Measurements from ENCODE around the gene LAMA2. TPM values are rescaled to one million over a fixed set of nuclear protein-coding genes. Genes with fewer than 3 reads are reported as not detected.

LAMA2 gene
- total and polyA plus RNA-seq, 2 of the 8 experiments (the other 6 are each of a cell fraction or from before 2014, with no cell fraction given) = 1.3 to 3.8 TPM

DNA sequence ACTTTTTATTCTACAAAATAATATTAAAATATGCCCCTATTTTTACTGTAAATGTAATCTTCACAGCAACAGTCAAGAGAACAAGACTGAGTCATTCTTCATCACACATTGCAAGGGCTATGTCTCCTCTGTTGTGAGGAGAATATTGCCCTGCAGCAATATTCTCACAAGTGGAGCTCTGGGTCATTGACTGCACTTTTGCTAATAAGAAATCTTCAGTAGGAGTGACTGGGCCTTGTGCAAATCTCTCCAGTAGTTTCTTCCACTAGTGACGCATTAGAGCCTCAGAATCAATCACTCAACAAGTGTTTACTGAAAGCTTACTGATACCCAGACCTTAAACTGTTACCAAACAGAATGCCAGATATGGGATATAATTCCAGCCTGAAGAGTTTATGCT is 49.1 kb downstream of the LAMA2 start (continued):
- TF ChIP-seq NRF1 (IDR thresholded peaks at IDR 0.05; ENCODE audit: low read depth, low read length) (no peak), RBBP5 (IDR thresholded peaks at IDR 0.05; ENCODE audit: borderline replicate concordance, low read depth, low read length) (no peak), JUND (IDR thresholded peaks at IDR 0.05; ENCODE audit: low read length) (no peak)
- TF ChIP-seq, protein P1, sequence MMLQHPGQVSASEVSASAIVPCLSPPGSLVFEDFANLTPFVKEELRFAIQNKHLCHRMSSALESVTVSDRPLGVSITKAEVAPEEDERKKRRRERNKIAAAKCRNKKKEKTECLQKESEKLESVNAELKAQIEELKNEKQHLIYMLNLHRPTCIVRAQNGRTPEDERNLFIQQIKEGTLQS (IDR thresholded peaks at IDR 0.05; ENCODE audit: insufficient read depth, low read depth, low read length) = no peak
